Measurements from ENCODE around the gene KCTD10.

Gene KCTD10, protein sequence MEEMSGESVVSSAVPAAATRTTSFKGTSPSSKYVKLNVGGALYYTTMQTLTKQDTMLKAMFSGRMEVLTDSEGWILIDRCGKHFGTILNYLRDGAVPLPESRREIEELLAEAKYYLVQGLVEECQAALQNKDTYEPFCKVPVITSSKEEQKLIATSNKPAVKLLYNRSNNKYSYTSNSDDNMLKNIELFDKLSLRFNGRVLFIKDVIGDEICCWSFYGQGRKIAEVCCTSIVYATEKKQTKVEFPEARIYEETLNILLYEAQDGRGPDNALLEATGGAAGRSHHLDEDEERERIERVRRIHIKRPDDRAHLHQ

DNA sequence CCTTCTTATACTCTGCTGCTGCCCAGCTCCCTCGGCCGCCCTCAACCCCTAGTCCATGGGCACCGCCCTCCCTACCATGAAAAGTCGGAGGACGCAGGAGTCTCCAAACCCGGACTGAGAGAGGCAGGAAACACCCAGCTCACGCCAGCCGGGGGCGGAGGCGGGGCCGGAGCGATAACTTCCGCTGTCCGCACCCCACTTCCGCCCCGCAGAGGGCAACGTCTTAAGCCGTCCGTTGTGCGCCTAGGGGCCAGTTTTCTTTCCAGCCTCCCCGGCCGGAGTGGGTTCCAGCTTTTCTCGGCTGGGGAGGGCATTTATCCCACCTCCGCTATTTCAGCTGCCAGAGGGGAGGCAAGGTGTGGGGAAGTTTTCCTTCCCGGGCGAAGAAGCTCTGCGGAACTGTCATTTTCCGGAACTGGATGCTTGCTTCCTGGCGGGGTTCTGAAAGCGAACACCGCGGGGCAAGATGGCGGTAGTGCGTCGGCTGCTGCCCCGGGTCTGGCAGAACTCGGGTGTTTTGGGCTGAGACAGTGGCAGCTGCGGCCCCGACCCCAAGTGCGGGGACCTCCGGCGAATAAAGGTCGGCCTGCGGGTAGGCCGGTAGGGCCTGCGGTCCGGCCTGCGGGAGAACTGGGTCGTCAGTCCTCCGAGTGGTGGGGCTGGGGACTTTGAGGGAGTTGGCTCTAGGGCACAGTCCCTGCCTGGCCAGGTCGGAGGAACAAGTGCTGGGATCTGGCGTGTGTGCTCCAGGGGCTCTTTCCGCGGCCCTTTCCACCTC lies at the start of gene KCTD10, which contains the start of gene UBE3B:
KCTD10 (minus strand) TSS at position 116 of the 778 bp plus-strand sequence; CDS start at position 78, 38 bp downstream.
UBE3B (plus strand) TSS at position 450 of the 778 bp plus-strand sequence. CDS start 5,918 bp downstream, outside the sequence.
- peak; percentile 77 for DNase-seq

DNA sequence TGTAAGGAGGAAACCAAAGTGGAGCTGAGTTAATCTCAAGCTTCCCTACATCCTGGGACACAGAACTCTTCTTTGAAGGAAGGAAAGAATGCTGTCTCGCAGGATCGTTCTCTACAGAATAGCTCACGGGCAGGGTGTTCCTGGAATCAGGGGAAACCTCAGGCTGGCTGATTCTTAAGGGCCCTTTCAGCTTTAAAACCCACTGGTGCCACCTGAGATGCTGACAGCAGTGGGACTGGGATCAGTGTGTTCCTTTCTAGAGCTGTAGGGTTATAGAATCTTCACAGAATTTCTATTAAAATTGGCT lies 48.1 kb upstream of the KCTD10 start:
- no peak for DNase-seq

DNA sequence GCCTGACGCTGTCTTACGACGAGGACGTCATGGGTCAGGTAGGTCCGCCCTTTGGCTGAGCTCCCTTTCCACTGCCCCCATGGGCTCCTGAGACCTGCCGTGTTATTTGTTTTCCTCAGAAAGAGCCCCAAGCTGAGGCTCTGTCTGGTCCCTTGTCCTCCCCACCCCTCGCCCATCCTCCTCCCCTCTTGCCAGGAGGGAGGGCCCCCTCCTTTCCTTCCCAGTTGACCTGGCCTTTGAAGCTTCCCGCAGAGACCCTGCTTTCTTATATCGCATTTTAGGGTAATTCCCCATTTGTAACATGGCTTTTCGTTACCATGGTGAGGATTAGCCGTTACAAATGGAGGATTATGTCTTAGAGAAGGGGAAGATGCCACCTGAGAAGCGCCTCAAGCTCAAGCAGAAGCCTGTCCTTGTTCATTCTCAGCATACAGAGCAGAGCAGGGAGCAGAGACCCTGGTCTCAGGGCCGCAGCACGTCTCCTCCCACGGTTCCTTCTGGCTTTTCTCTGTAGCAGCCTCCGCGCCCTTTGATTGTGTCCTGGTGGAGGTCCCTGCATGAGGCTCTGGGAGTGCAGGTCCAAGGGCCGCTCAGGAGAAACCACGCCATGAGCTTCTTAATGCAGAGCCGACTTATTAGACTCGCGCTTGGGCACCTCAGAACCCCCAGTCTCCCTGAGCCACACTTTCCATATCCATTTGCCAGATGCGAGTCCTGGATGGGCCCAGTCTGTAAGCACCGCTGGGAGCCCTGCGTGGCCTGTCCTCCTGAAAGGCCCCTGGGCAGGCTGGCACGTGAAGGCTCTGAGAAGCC lies 47.6 kb upstream of the KCTD10 start:
- DNase-seq = no peak

DNA sequence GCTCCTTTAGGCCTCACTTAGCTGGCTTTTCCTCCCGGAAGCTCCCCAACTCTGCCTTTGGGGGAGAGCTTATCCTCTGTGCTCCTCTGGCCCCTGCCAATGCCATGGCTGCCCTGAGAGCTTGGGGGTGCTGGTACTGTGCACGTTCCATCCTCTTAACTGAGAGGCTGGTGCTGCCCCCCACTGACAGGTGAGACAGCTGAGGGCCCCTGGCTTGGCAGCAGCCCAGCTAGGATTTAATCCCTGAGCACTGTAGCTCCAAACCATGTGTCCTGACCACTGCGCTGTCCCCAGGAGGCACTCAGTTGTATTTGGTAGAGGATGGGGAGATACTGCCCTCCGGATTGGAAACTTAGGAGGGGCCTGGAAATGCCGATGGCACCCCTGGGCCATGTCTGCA lies 46.4 kb upstream of the KCTD10 start:
- no peak for DNase-seq

DNA sequence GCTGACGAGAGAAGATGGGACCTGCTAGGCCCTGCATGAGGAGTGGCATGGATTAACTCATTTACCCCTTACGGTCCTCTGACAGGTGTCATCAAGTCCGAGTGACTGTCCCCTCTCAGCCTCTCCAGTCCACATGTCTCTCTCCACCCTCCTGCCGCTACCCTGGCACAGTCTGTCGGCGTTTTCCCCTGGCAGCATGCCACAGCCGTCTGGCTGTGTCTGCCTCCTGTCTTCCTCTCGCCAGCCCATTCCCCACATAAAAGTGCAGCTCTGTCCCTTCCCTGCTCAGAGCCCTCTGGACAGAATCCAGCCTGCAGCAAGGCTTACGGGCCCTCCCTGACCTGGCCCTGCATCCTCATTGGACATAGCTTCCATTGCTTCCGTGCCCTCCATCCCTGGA lies 46.0 kb upstream of the KCTD10 start:
- no peak for DNase-seq

DNA sequence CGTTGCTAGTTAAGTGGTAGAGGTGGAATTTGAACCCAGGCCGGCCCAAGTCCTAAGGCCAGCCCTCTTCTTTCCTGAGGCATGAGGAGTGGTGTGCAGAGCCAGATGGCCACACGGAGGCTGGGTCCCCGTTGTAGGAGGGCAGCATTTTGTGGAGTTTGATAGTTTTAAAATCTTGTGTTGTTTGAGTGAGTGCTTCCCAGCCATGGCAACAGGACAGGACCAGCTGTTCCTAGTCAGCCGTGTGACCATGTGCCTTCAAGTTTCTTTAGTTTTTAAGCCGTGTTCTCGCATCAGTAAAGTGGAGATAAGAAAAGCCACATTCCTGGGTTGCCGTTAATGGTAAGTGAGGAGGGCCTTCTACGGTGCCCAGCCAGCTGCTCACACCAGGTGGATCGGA lies 44.7 kb upstream of the KCTD10 start:
- DNase-seq = no peak

DNA sequence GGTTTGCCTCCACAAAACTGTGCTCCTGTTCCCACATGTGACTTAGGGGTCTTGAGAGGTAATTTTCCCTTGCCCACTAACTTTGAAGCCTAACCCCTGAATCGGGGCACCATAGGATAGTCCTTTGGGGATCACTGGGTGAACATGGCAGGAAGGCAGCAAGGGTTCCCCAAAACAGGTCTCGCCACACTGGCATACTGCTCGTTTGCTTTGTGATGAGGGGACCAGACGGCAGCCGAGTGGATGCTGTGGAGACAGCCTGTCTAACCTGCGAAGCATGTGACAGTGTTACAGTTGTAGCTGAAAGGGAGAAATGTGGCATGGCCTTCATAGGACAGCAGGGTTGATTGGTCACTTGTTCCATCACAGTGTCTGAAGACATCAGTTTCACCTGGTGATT lies 42.7 kb upstream of the KCTD10 start:
- DNase-seq = no peak

DNA sequence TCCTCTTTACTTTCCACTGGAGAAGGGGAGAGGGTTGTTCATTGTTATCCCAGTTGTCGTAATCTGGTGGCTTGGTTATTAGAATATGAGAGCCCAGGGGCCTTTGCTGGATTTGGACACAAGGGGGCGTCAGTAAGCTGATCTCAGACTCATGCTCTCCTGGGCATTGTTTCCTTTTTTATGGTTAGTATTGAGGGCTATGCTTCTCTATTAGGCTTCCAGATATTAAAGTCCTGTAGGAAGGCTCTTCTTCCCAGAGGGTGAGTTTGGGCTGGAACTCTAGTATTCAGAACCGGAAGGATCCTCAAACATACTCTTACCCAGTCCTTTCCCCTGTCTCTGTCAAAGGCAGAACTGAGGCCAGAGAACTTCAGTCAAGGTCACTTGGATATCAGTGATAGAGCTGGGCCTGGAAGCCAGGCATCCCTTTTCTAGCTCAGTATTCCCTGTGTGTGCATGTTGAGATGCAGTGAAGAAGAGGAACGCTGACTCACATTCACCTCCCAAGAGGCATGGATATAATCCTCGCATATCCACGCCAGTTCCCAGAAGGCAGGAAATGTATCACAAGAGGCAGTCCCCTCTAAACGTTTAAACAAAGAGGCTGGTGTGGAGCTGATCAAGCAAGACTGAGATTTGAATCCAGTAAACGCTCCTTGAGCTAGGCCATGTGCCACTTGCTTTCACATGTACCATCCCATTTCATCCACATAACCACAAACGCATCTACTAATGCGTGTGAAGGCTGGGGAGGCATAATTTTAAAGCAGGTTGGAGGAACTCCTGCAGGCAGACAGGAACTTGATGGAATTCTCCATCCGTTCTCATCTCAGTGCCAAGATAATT lies 41.9 kb upstream of the KCTD10 start:
- peak; percentile 66 to 79 for DNase-seq

DNA sequence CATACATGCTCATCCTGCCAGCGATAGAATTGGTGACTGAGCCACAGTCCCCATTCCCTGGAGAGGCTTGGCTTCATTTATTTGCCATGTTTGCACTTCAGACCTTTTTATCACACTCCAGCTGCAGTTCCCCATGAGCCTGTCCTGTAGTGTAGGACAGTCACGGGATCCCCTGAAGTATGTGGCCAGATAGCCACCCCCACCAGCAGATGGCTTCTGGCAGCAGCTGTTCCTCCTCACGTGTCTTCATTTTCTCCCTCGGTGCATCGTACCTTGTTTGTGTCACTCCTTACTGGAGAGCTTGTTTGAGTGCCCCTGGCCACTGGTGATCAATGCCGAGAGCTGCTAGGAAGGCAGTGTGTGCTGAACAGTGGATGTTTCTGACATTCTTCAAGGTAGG lies 40.5 kb upstream of the KCTD10 start:
- no peak for DNase-seq

DNA sequence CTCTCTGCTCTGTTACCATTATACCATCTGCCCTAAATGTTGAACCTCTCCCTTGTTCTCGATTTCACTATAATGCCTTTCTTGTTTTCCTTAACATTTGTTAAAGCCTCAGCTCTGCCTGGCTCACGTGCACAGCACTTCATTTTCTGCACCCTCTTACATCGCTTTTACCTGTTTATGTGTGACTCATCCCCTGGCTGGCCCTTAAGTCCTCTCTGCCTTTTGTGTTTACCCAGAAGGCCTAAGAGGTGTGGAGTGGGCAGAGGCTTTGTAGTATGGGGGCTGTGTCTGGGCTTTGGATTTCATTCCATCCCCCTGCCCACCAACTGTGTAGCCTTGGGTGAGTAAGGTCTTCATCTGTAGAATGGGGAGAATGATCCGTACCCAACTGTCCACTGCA lies 36.9 kb upstream of the KCTD10 start:
- DNase-seq = no peak

DNA sequence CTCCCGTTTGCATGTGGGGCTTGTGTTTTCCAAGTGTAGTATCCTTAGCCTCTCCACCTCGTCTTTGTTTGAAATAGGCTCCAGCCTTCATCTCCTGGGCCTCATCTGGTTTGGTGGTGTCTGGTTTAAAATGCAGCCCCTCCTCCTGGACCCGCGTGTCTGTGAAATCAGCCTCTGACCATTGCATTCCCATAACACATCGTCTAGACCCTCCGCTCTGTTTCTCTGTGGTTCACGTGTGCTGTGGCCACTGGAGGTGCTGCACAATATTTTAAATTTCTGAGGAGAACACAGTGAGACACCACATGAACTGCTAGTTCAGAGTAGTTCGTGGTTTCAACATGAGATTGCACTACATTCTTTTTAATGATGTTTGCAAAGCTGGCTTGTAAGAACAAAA lies 36.0 kb upstream of the KCTD10 start:
- no peak for DNase-seq

DNA sequence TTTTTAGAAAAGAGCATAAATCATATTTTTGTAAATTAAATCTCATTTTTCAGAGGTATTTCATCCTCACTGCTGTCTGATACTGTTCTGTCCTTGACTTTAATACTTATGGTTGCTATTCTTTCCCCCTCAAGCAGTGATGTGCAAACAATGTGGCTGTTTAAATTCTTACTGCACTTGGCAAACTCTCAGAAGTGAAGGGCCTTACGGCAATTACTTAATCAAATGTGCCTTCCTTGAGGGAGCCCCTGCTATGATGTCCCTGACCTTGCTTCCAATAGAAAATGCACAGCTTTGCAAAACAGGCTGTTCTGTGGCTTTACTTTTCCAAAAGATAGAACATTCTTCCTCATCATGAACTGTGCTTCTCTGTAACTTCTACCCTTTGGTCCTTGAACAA lies 35.5 kb upstream of the KCTD10 start:
- DNase-seq = no peak

DNA sequence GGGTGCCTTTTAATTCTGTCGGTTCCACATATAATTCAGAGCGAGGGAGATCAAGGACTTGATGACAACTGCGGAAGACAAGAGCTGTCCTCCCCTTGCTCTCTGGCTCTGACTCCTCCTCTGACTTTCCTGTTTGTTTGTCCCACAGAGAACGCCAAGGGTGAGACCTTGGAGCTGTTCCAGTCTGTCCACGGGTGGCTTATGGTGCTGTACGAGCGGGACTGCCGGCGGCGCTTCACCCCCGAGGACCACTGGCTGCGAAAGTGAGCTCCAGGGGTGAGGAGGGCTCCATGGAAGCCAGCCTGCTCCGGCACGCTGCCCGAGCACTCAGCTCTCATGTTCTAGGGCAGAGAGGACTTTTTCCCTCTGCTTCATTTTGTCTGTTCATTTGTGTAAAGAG lies 33.1 kb upstream of the KCTD10 start:
- no peak for DNase-seq

DNA sequence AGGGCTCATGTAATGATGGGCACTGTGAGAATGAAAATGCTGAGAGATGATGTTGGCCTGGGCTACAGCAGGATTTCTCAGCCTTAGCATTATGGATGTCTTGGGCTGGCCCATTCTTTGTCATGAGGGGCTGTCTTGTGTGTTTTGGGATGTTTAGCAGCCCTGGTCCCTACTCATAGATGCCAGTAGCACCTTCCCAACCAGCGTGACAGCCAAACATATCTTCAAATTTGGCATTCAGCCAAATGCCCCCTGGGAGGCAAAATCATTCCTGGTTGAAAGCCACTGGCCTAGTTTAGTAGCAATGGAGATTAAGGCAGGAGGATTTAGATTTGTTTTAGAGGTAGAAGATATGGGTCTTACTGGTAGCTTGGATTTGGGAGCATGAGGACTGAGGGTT lies 27.0 kb upstream of the KCTD10 start:
- DNase-seq = no peak

DNA sequence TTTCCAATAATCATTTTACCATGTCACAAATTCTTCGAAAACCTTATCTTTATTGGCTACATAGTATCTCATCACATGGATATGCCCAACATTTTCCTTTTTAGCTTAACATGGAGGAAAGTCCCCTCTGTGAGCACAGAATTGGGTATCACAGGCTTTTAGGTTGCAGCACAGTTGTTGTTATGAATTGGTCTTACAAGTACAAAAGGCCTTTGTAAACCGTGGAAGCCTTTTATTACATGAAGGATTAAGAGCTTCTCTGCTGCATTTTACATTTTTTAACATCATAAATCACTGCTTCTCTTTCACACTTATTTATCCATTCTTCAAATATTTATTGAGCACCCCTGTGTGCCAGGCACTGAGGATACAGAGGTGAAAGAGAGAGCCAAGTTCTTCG lies 26.5 kb upstream of the KCTD10 start:
- DNase-seq = no peak

DNA sequence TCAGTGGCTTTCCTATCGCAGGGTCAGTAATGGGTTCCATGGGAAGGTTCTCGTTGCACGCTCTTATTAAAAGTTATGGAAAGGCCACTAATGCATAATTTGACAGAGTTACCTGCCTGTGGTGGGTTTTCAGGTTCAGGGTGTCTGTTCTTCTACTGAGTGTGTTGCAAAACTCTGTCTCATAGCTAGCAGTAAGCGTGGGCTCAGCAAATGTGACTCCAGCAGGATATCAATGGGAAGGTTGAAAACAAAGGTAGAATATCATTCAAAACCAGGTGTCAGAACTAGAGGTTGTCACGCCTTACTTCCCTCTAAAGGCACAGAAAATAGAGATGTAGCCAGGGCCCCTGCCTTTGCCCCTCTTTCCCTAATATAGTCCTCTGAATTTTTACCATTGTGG lies 25.2 kb upstream of the KCTD10 start:
- no peak for DNase-seq

DNA sequence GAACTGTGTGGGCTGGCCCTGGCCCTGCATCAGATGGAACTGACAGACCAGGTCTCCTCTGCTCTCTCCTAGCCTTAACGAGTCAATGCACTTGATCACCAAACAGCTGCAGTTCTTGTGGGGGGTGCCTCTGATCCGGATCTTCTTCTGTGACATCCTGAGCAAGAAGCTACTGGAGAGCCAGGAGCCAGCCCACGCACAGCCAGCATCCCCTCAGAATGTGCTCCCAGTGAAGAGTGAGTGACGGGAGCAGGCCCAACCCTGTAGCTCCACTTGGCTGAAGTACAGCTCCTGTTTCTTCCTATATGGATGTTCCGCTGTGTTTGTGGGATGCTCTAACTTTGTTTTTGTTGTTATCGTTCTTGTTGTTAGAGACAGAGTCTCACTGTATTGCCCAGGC lies 24.2 kb upstream of the KCTD10 start:
- DNase-seq = no peak

DNA sequence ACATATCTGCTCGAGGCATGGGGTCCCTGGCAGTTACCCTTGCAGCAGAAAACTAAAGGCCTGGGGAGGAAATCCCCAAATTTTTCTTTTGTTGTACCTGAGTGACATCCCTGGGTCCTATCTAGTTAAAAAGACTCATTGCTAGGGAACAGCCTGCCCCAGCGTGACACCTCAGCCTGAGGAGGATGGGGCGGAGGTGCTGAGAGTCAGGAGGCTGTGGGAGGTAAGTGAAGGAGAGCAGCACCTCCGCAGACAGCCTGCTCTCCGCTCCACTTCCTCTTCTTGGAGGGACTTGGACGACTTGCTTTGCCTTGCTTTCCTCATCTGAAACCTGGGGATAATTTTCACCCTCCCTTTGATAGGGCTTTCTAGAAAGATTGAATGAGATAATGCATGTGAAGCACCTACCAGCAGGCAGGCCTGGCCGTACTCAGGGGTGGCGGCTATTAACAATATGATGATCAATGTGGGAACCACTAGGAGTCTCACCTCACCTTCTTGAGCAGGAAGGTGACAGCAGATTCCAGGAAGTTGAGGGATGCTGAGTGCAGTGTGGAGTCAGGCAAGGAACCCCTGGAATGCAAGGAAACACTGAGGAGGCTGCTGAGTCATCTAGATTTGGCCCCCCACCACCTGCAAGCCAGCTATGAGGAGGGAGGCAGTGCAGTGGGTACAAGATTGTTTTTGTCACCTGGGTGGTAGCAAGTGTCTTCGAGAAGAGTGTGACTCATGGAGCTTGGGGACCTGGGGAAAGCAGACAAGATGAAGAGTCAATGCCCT lies 23.5 kb upstream of the KCTD10 start:
- no peak for DNase-seq

DNA sequence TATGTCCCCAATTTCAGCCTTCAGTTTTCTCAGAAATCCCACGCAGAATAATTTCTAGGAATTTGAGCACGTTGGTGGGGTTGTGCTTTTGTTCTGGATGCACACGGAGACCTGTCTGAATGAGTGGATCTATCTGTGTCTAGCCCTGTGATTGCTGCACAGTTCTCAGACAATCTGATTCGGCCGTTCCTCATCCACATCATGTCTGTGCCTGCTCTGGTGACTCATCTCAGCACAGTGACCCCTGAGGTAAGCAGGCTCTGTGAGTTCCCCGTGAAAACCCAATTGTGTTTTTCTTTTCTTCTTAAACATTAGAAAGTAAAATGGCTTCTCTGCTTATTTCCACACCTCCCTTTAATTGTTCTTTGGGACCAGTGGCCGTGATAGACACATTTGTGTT lies 20.6 kb upstream of the KCTD10 start:
- DNase-seq = no peak

DNA sequence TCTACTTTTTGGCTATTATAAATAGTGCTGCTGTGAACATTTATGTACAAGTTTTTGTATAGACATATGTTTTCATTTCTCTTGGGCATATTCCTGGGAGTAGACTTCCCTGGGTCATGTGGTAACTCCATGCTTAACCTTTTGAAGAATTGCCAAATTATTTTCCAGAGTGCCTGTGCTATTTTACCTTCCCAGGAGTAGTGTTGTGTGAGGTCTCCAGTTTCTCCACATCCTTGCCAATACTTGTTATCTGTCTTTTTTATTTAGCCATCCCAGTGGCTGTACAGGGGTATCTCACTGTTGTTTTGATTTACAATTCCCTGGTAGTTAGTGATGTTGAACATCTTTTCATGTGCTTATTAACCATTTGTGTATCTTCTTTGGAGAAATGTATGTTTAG lies 19.2 kb upstream of the KCTD10 start:
- DNase-seq = no peak

DNA sequence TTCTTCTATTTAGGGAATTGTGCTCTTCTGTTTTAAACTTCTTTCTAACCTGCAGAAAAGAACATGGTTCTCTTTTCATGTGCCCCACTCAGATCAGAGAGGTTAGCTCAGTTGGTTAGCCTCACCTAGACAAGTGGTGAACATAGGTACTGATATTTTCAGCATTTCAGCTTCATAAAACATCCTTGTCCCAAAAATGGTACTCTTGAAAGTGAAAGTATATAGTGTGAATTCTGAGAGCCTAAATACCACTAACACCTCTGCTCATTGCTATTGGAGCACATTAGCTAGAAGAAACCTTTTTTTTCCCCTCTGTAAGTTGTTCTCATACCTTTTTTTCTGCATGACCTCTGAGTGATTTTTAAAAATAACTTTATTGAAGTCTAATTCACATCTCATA lies 17.9 kb upstream of the KCTD10 start:
- DNase-seq = no peak

DNA sequence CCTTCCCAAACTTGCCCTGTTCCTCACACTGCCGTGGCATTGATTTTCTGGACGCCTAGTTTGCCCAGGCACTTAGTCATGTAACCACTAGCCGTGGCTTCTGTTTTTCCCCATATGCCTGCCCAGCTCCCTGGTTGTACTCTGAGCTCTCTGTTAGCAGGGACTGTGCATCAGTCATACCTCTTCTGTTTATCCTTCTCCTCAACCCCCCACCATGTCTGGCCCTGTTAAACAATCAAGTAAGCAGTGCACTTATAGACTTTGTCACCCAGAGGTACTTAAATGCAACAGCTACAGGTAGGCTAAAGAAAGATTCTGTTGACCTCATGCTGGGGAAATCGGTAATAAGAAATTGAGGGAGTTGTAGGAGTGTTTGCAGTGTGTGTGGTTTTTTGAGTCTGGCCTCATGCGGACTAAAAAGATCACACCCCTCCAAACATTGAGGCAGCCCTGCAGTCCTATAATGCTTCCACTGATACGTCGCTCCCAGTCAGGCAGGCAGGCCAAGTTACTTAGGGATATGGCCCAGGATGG lies 17.3 kb upstream of the KCTD10 start:
- DNase-seq = no peak
